HG03469 (cell line): ENCODE data around the gene POTEC.
"Not testable (repeated sequence)": the region's sequence is repeated elsewhere in the genome, so short reads cannot be mapped to it uniquely, and the experiment has no call there.

ENCODE experiments used
- ATAC-seq: cut with Tn5 transposase; IDR thresholded peaks from one replicate; pipeline ENCODE4 v1.9.1; 2021; ENCODE audit warnings: mild to moderate bottlenecking, moderate library complexity, moderate number of reproducible peaks; ENCODE audit not compliant: unreplicated experiment

Gene POTEC

GRCh38 chr18:14543446-14543964, at the start of gene POTEC:
POTEC (minus strand) TSS chr18:14543600; CDS start chr18:14543146, 454 bp downstream.
- not testable (repeated sequence) for ATAC-seq

GRCh38 chr18:14577971-14578370, 34.6 kb upstream of the POTEC start:
- no peak for ATAC-seq

GRCh38 chr18:14559502-14559901, 16.1 kb upstream of the POTEC start:
- ATAC-seq = not testable (repeated sequence)

- ATAC-seq = not testable (repeated sequence)
These were observed 11.7 kb downstream of the POTEC start for GRCh38 chr18:14531659-14532058.

- not testable (repeated sequence) for ATAC-seq
These were observed 32.7 kb downstream of the POTEC start for GRCh38 chr18:14510707-14511106.

- ATAC-seq = not testable (repeated sequence)
These were observed 39.7 kb downstream of the POTEC start for GRCh38 chr18:14503691-14504090.

GRCh38 chr18:14501894-14502293, 41.5 kb downstream of the POTEC start:
- not testable (repeated sequence) for ATAC-seq

- not testable (repeated sequence) for ATAC-seq
These were observed 54.0 kb downstream of the POTEC start for GRCh38 chr18:14489256-14490014.

GRCh38 chr18:14488789-14489188, 54.6 kb downstream of the POTEC start:
- not testable (repeated sequence) for ATAC-seq

- not testable (repeated sequence) for ATAC-seq
These were observed 56.3 kb downstream of the POTEC start for GRCh38 chr18:14486926-14487580.

- not testable (repeated sequence) for ATAC-seq
These were observed 64.3 kb downstream of the POTEC start for GRCh38 chr18:14479076-14479475.

- not testable (repeated sequence) for ATAC-seq
These were observed 67.9 kb downstream of the POTEC start for GRCh38 chr18:14475520-14475919.

- not testable (repeated sequence) for ATAC-seq
These were observed 68.6 kb downstream of the POTEC start for GRCh38 chr18:14474752-14475151.

- ATAC-seq = not testable (repeated sequence)
These were observed 69.2 kb downstream of the POTEC start for GRCh38 chr18:14474007-14474720.

- ATAC-seq = not testable (repeated sequence)
These were observed 70.0 kb downstream of the POTEC start for GRCh38 chr18:14473250-14474006.

- not testable (repeated sequence) for ATAC-seq
These were observed 72.1 kb downstream of the POTEC start for GRCh38 chr18:14471286-14471685.

- not testable (repeated sequence) for ATAC-seq
These were observed 73.0 kb downstream of the POTEC start for GRCh38 chr18:14470446-14470845.

- ATAC-seq = not testable (repeated sequence)
These were observed 73.4 kb downstream of the POTEC start for GRCh38 chr18:14470046-14470445.

GRCh38 chr18:14465989-14466388, 77.4 kb downstream of the POTEC start:
- not testable (repeated sequence) for ATAC-seq
